ENCODE data around the gene GUCY1A2.

DNA sequence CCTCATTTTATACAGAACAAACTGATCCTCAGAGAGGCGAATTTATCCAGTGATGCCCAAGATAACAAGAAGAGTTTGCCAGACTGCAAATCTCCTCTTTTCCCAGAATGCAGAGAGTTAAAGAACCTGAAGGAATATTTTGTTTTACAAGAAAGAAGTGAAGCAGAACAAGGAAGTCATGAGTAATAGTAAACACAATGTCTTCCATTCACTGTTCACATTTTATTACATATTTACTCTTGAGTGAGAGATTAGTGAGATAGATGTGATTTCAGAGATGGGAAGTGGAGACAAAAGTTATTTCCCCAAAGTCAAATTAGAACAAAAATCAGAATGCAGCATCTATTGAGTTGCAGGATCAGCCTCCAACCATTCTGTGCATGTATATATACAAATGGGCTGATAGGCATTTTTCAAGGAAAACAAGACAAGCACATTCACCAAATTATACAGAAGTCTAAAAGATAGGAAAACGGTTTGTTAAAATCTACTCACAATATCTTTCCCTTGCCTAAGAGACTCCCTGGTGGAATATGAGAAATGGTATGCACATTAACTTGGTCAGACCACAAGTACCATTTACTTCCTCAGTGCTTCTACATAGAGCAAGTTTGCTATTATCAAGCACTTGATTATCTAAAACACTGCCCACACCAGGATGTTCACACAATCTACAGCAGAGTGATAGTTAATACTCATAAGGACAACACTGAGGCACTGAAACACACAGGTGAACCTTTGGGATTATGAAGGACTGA is 12.0 kb downstream of the GUCY1A2 start:
- TF ChIP-seq, protein P1, sequence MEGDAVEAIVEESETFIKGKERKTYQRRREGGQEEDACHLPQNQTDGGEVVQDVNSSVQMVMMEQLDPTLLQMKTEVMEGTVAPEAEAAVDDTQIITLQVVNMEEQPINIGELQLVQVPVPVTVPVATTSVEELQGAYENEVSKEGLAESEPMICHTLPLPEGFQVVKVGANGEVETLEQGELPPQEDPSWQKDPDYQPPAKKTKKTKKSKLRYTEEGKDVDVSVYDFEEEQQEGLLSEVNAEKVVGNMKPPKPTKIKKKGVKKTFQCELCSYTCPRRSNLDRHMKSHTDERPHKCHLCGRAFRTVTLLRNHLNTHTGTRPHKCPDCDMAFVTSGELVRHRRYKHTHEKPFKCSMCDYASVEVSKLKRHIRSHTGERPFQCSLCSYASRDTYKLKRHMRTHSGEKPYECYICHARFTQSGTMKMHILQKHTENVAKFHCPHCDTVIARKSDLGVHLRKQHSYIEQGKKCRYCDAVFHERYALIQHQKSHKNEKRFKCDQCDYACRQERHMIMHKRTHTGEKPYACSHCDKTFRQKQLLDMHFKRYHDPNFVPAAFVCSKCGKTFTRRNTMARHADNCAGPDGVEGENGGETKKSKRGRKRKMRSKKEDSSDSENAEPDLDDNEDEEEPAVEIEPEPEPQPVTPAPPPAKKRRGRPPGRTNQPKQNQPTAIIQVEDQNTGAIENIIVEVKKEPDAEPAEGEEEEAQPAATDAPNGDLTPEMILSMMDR (IDR thresholded peaks at IDR 0.05 in 4 of 5, conservative IDR thresholded peaks at IDR 0.05 in 1 of 5): no peak
- TF ChIP-seq POLR2A (IDR thresholded peaks at IDR 0.05): no peak
